Psoas muscle (tissue), 8 donors: ENCODE results near the gene SYMPK. TPM values are rescaled to one million over a fixed set of nuclear protein-coding genes. Genes with fewer than 3 reads are reported as not detected.

Source experiments
- ATAC-seq, 4 donors: fragments of 200-7000 bp; cut with Tn5 transposase; one replicate each; pipeline ENCODE4 v1.9.1; 2020; ENCODE audit warnings: moderate library complexity in 3 of 4, mild to moderate bottlenecking in 2 of 4
- DNase-seq, 2 donors: peaks; one replicate each; pipeline ENCODE4 v3.0.0-alpha.2; 2020
- H3K27ac ChIP-seq: fragments of 200-600 bp; one replicate; pipeline ENCODE4 v1.8.0; 2022
- H3K27me3 ChIP-seq, 3 donors: fragments of 200-600 bp in 1 of 3; one replicate each; pipeline versions ENCODE4 v1.6.1 to v1.8.0; 2013 to 2022; ENCODE audit warnings: low read length in 2 of 3, mild to moderate bottlenecking in 2 of 3, moderate library complexity in 1 of 3; ENCODE audit not compliant: insufficient read depth in 3 of 3
- H3K36me3 ChIP-seq, 2 donors: fragments of 200-600 bp in 1 of 2; one replicate each; pipeline versions ENCODE4 v1.6.1 to v1.8.0; 2013 to 2022; ENCODE audit warnings: low read depth in 1 of 2, mild to moderate bottlenecking in 1 of 2, moderate library complexity in 1 of 2; ENCODE audit not compliant: insufficient read depth in 1 of 2
- H3K4me1 ChIP-seq: fragments of 200-600 bp; one replicate; pipeline ENCODE4 v1.8.0; 2022
- H3K4me3 ChIP-seq: fragments of 200-600 bp; one replicate; pipeline ENCODE4 v1.8.0; 2022; ENCODE audit warnings: mild to moderate bottlenecking
- H3K9me3 ChIP-seq: fragments of 200-600 bp; one replicate; pipeline ENCODE4 v1.8.0; 2022
- WGBS, 3 donors: extraction: QIAGEN DNeasy Blood & Tissue Kit; methylation state at CpG; one replicate each; pipeline versions ENCODE4 v1.1.6 to v1.1.7; 2013; 5-methylcytosine and 5-hydroxymethylcytosine counted together
- intact Hi-C, 2 donors: fragments of 100-400 bp; cut with DNase I; formaldehyde crosslinking; loops; one replicate each; pipeline versions ENCODE4 v1.11.0 to v1.14.2; 2022
- polyA plus RNA-seq, 3 donors: library from polyadenylated mRNA; stranded (reverse); fragments of 200-250 nt; gene quantifications; one replicate each; pipeline ENCODE4 v1.2.3, GENCODE V29; 2013
- total RNA-seq, 4 donors: library from RNA; stranded (reverse); fragmentation: NEBNext Ultra II Directional in 2 of 4; extraction: Animal tissue kit (Norgen Biotek cat#: 25700) in 2 of 4; gene quantifications; one replicate each; pipeline versions ENCODE4 v1.2.1 to v1.2.4, GENCODE V29; 2021 to 2023
- TF ChIP-seq, protein P1 (sequence below): fragments of 200-600 bp; IDR thresholded peaks from one replicate; pipeline ENCODE4 v1.8.0; 2022; ENCODE audit warnings: antibody characterized with exemption
- donor health status: healthy with polysubstance abuse.
- donor health status: DM: no; HTN: no; CAD: no; lungs with moderate emphysema.
- donor health status: Bipolar disorder and iron deficiency.
- donor health status: healthy.
- donor health status: DM: yes; HTN: yes; CAD: no.
- donor health status: DM: no; HTN: no; CAD: no.
- donor health status: DM: no; HTN: no; CAD: no.
- donor health status: DM: yes; HTN: yes; CAD: no.

SYMPK gene
- total and polyA plus RNA-seq, 7 donors = 27.6 to 80.3 (median 47.6) TPM

DNA sequence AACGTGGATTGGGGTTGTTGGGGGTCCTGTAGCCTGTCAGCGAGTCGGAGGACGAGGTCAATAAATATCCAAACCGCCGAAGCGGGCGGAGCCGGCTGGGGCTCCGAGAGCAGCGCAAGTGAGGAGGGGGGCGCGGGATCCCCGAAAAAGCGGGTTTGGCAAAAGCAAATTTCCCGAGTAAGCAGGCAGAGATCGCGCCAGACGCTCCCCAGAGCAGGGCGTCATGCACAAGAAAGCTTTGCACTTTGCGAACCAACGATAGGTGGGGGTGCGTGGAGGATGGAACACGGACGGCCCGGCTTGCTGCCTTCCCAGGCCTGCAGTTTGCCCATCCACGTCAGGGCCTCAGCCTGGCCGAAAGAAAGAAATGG, 93.1 kb downstream of the SYMPK start:
- peak overlapping the region; percentile 95 for H3K27ac ChIP-seq
- H3K36me3 ChIP-seq = peaks cover 0 to 42% of the 10 kb centered on the region in 2 donors
- H3K27me3 ChIP-seq = no peaks in the 10 kb centered on the region
- no peaks in the 10 kb centered on the region for H3K9me3 ChIP-seq
- DNase-seq = peak in 1 of 2 donors; percentile 79
- TF ChIP-seq, protein P1, sequence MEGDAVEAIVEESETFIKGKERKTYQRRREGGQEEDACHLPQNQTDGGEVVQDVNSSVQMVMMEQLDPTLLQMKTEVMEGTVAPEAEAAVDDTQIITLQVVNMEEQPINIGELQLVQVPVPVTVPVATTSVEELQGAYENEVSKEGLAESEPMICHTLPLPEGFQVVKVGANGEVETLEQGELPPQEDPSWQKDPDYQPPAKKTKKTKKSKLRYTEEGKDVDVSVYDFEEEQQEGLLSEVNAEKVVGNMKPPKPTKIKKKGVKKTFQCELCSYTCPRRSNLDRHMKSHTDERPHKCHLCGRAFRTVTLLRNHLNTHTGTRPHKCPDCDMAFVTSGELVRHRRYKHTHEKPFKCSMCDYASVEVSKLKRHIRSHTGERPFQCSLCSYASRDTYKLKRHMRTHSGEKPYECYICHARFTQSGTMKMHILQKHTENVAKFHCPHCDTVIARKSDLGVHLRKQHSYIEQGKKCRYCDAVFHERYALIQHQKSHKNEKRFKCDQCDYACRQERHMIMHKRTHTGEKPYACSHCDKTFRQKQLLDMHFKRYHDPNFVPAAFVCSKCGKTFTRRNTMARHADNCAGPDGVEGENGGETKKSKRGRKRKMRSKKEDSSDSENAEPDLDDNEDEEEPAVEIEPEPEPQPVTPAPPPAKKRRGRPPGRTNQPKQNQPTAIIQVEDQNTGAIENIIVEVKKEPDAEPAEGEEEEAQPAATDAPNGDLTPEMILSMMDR = no peak
- 1% methylated on average over 27 to 28 of the region's 28 CpGs for WGBS, 3 donors
- ATAC-seq = peak in 1 of 4 donors; percentile 10
- H3K4me1 ChIP-seq = peaks cover 32% of the 10 kb centered on the region
- peak overlapping the region; percentile 87 for H3K4me3 ChIP-seq
- intact Hi-C loops = loop anchor here (1.0 to 5.0 kb wide), 3 partner anchors 29 to 38 kb away; partner anchors contain the start of genes FBXO46 (in 1 of the 2) and MEIOSIN (in 1 of the 2)

DNA sequence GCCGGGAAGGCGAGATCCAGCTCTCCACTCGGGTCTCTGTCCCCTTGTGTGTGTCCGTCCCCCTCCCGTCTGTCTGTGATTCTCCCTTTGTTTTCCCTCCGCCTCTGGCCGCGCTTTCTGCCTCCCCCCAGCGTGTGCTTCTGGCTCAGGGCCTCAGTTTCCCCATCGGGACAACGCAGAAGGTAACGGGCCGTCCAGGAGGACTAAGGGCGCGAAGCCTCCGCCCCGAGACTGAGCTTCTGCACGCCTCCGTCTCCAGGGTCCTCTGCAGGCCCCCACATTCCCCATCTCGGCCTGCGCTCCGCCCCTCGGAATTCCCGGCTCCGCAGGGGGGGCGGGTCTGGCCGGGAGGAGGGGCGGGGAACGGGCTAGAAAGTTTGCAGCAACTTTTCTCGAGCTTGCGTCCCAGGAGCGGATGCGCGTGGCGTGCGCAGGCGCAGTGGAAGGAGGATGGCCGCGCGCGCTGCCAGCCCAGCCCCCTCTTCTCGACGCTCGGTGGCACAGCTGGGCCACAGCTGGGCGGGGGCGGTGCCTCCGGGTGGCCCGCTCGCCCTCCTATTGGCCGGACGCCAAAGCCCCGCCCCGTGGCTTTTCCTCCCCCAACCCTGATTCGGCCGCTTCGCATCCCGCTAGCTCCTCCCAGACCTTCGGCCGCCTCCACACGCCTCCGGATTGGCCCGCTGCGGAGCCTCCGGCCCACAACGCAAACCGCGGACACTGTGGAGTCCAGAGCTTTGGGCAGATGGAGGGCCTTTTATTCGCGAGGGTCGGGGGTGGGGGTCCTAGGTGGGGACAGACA, 93.8 kb downstream of the SYMPK start, which contains the start of gene SIX5:
Gene SIX5 (minus strand): TSS at position 269 of the 799 bp plus-strand sequence. CDS start 408 bp downstream, outside the sequence.
- H3K4me3 ChIP-seq = peak within 1 kb of the TSS; percentile 87
- H3K9me3 ChIP-seq = no peaks in the 10 kb centered on the region
- H3K4me1 ChIP-seq = peaks cover 38% of the 10 kb centered on the region
- peak within 1 kb of the TSS; percentile 95 for H3K27ac ChIP-seq
- peak; percentile 51 to 67 (median 59) for ATAC-seq
- WGBS, 3 donors = 0% methylated on average over 58 to 70 of the region's 70 CpGs
- H3K36me3 ChIP-seq = peaks cover 0 to 35% of the 10 kb centered on the region in 2 donors
- TF ChIP-seq, protein P1 = no peak
- DNase-seq = peak; percentile 99
- no peaks in the 10 kb centered on the region for H3K27me3 ChIP-seq
- intact Hi-C loops = loop anchor here in 1 of 2 donors (5.0 kb wide), 1 partner anchor 37 kb away; the partner anchor contains the start of genes FBXO46 and MEIOSIN

DNA sequence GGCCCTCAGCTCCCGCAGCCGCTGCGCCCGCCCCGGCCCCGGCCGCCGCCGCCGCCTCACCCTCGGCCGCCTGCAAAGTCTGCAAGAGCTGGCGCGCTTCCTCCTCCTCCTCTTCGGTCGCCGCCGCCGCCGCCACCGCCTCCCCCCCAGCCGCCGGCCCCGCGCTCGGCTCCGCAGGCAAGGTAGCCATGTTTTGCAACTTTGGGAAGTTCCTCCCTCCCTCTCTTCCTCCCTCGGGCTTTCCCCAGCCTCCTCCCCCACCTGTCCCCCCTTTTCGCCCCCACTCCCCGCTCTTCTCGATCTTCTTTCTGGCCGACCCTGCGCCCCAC, 94.3 kb downstream of the SYMPK start:
- intact Hi-C loops = loop anchor here in 1 of 2 donors (5.0 kb wide), 1 partner anchor 36 kb away; the partner anchor contains the start of genes FBXO46 and MEIOSIN
- peak overlapping the region; percentile 95 for H3K27ac ChIP-seq
- no peak for ATAC-seq
- H3K4me3 ChIP-seq = peak overlapping the region; percentile 87
- TF ChIP-seq, protein P1 = no peak
- H3K4me1 ChIP-seq = peaks cover 40% of the 10 kb centered on the region
- DNase-seq = peak in 1 of 2 donors; percentile 78
- H3K27me3 ChIP-seq = no peaks in the 10 kb centered on the region
- peaks cover 0 to 31% of the 10 kb centered on the region in 2 donors for H3K36me3 ChIP-seq
- no peaks in the 10 kb centered on the region for H3K9me3 ChIP-seq
- WGBS, 3 donors = 0 to 2% (median 1%) methylated on average over 17 to 33 of the region's 33 CpGs

DNA sequence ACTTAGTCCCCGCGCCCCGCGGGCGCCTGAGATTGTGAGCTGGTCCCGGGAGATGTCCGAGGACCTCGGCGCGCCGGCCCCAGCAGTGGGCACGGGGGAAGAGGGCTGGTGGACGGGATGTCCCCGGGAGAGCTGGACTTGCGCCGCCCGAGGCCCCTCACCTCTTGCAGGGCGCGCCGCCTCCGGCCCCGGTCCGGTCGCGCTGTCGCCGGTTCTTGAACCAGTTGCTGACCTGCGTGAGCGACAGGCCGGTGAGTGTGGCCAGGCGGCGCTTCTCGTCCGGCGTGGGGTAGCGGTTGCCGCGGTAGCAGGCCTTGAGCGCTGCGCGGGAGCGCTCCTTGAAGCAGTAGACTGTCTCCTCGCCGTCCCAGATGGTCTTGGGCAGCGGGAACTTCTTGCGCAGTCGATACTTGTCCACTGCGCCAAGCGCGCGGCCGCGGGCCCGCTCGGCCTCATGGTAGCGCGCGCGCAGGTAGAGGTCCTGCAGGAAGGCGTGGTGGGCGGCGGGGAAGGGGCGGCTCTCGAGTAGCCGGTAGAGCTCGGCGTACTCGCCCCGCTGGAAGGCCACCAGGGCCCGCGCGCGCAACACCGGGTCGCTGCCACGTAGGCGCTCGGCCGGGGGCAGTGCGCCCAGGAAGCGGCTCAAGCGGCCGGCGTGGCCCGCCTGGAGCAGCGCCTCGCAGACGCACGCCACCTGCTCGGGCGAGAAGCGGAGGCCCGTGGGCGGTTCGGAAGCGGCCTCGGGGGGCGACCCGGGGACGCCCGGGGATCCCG, 94.9 kb downstream of the SYMPK start:
- intact Hi-C loops = loop anchor here in 1 of 2 donors (2.0 to 5.0 kb wide), 2 partner anchors 36 to 47 kb away; partner anchors contain the start of genes FBXO46 and MEIOSIN
- no peaks in the 10 kb centered on the region for H3K27me3 ChIP-seq
- peak overlapping the region; percentile 87 for H3K4me3 ChIP-seq
- peaks cover 0 to 25% of the 10 kb centered on the region in 2 donors for H3K36me3 ChIP-seq
- no peaks in the 10 kb centered on the region for H3K9me3 ChIP-seq
- ATAC-seq = peak; percentile 11 to 16 (median 16)
- WGBS, 3 donors = 0 to 1% (median 0%) methylated on average over 70 to 102 of the region's 102 CpGs
- H3K4me1 ChIP-seq = peaks cover 35% of the 10 kb centered on the region
- TF ChIP-seq, protein P1 = no peak
- peak overlapping the region; percentile 95 for H3K27ac ChIP-seq
- DNase-seq = peak; percentile 79 to 88
